Measurements from ENCODE around the gene KLHDC9. TPM values are rescaled to one million over a fixed set of nuclear protein-coding genes. Genes with fewer than 3 reads are reported as not detected.

Gene KLHDC9
- total RNA-seq, 1 experiment from 2014 or later = 3.8 TPM

DNA sequence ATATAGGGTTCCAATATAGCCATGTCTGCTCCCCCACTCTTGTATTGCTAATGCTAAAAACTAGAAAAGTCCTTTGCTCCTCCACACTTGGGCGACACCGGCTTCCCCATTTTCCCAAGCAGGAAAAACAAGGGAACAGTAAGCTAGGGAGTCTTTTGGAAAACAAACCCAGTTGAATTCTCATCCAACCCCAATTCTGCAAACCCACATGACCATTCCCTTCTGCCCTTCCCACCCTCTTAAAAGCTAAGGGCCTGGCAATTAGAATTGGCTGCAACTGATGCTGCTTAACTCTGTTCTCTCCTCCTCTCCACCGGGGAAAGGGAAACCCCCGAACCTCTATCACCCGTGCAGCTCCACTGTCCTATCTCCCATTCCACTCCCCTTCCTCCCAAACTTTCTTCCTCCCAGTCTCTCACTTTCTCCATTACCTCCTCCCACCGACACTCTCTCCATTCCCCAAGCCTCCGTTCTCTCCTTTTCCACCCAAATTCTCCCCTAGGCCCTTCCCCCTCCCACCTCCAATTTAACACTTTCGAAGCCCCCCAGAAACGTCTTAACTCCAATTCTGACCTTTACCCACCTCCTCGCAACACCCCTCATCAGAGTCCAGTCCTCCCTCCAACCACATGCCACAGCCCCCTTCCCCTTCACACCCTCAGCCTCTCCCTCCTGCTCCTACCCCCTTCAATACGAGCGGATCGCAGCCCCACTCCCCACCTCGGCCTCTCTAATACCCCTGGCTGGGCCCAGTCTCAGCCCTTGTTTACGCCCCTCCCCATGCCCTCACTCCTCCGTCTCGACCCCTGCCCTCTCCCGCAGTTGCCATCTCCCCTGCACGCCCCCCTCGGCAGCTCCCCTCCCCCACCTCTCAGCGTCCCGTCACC lies 33.6 kb downstream of the KLHDC9 start:
- peak; percentile 15 for DNase-seq (ENCODE audit: low spot score)

GRCh38 chr1:161132410-161133219 lies 34.5 kb downstream of the KLHDC9 start, which contains the start of gene DEDD:
TSS of gene DEDD (minus strand) at chr1:161132667. CDS start at chr1:161124462, 8,205 bp downstream.
- peak; percentile 90 for DNase-seq (ENCODE audit: low spot score)

GRCh38 chr1:161133220-161133740 lies 35.1 kb downstream of the KLHDC9 start:
- no peak for DNase-seq (ENCODE audit: low spot score)

- no peak for DNase-seq (ENCODE audit: low spot score)
Measured at GRCh38 chr1:161137881-161138280, 39.7 kb downstream of the KLHDC9 start.

GRCh38 chr1:161138431-161138830 lies 40.3 kb downstream of the KLHDC9 start:
- DNase-seq (ENCODE audit: low spot score) = no peak

GRCh38 chr1:161139766-161140165 lies 41.6 kb downstream of the KLHDC9 start:
- peak; percentile 77 for DNase-seq (ENCODE audit: low spot score)

- no peak for DNase-seq (ENCODE audit: low spot score)
Measured at GRCh38 chr1:161140755-161141400, 42.7 kb downstream of the KLHDC9 start.

DNA sequence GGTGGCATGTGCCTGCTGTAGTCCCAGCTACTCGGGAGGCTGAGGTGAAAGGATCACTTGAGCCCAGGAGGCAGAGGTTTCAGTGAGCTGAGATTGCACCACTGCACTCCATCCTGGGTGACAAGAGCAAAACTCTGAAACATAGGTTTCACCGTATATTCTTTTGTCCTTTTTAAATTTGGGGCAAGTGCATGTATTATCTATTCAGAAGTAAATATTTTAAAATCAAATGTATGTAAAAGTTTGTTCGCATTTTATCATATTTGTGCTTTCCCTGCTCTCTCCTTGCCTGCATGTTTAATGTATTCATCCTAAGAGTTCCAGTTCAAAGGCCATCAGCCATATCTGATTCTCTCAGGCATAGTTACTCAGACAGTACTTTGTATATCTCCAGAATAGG lies 47.7 kb downstream of the KLHDC9 start:
- DNase-seq (ENCODE audit: low spot score) = no peak

Small RNA genes lying within 50 kb of the gene (small RNA-seq; reads per million reads assigned to genes)
- not detected for gene RF01225

Other genes starting within 250 kb of the KLHDC9 start
- gene CD244, start 235.5 kb upstream of the KLHDC9 start, total RNA-seq (2014; rRNA removed; shearing (Covaris generic)) = not detected in 2 replicates
- gene ITLN1, start 213.2 kb upstream of the KLHDC9 start, total RNA-seq (2014; rRNA removed; shearing (Covaris generic)) = not detected in 2 replicates
- gene ITLN2, start 143.6 kb upstream of the KLHDC9 start, total RNA-seq (2014; rRNA removed; shearing (Covaris generic)) = not detected in 2 replicates
- gene F11R, start 77.2 kb upstream of the KLHDC9 start, total RNA-seq (2014; rRNA removed; shearing (Covaris generic)) = 128 and 154 TPM in 2 replicates
- 121 and 139 TPM in 2 replicates for gene TSTD1, start 59.4 kb upstream of the KLHDC9 start, total RNA-seq (2014; rRNA removed; shearing (Covaris generic))
- gene USF1, start 52.4 kb upstream of the KLHDC9 start, total RNA-seq (2014; rRNA removed; shearing (Covaris generic)) = 78.4 and 79.3 TPM in 2 replicates
- 0.58 and 0.86 TPM in 2 replicates for gene ARHGAP30, start 28.5 kb upstream of the KLHDC9 start, total RNA-seq (2014; rRNA removed; shearing (Covaris generic))
- gene NECTIN4, start 8.8 kb upstream of the KLHDC9 start, total RNA-seq (2014; rRNA removed; shearing (Covaris generic)) = 8.6 and 10.4 TPM in 2 replicates
- gene PFDN2, start 19.7 kb downstream of the KLHDC9 start, total RNA-seq (2014; rRNA removed; shearing (Covaris generic)) = 67.7 and 70.5 TPM in 2 replicates
- 25.1 and 30.8 TPM in 2 replicates for gene NIT1, start 19.7 kb downstream of the KLHDC9 start, total RNA-seq (2014; rRNA removed; shearing (Covaris generic))
- gene DEDD, start 34.3 kb downstream of the KLHDC9 start, total RNA-seq (2014; rRNA removed; shearing (Covaris generic)) = 36.6 and 40.8 TPM in 2 replicates
- gene UFC1, start 55.6 kb downstream of the KLHDC9 start, total RNA-seq (2014; rRNA removed; shearing (Covaris generic)) = 66.4 and 81.3 TPM in 2 replicates
- 20.8 and 24.6 TPM in 2 replicates for gene USP21, start 61.1 kb downstream of the KLHDC9 start, total RNA-seq (2014; rRNA removed; shearing (Covaris generic))
- 11.7 and 14.3 TPM in 2 replicates for gene PPOX, start 68.1 kb downstream of the KLHDC9 start, total RNA-seq (2014; rRNA removed; shearing (Covaris generic))
- gene B4GALT3, start 79.1 kb downstream of the KLHDC9 start, total RNA-seq (2014; rRNA removed; shearing (Covaris generic)) = 57.5 and 70.7 TPM in 2 replicates
- not detected in 2 replicates for gene ADAMTS4, start 100.7 kb downstream of the KLHDC9 start, total RNA-seq (2014; rRNA removed; shearing (Covaris generic))
- 90.6 and 122 TPM in 2 replicates for gene NDUFS2, start 104.0 kb downstream of the KLHDC9 start, total RNA-seq (2014; rRNA removed; shearing (Covaris generic))
- gene FCER1G, start 116.9 kb downstream of the KLHDC9 start, total RNA-seq (2014; rRNA removed; shearing (Covaris generic)) = not detected in 2 replicates
- 0.52 TPM in 1 of 2 replicates, not detected in the other for gene APOA2, start 125.3 kb downstream of the KLHDC9 start, total RNA-seq (2014; rRNA removed; shearing (Covaris generic))
- 3.5 and 3.6 TPM in 2 replicates for gene TOMM40L, start 127.7 kb downstream of the KLHDC9 start, total RNA-seq (2014; rRNA removed; shearing (Covaris generic))
- not detected in 2 replicates for gene NR1I3, start 139.8 kb downstream of the KLHDC9 start, total RNA-seq (2014; rRNA removed; shearing (Covaris generic))
- not detected in 2 replicates for gene PCP4L1, start 160.4 kb downstream of the KLHDC9 start, total RNA-seq (2014; rRNA removed; shearing (Covaris generic))
- gene MPZ, start 211.6 kb downstream of the KLHDC9 start, total RNA-seq (2014; rRNA removed; shearing (Covaris generic)) = 0.16 and 0.41 TPM in 2 replicates
- gene SDHC, start 216.0 kb downstream of the KLHDC9 start, total RNA-seq (2014; rRNA removed; shearing (Covaris generic)) = 16.6 and 17.1 TPM in 2 replicates

Data from HT-29 (cell line).